HUDEP-2 (cell line): ENCODE measurements around the gene PPFIBP1.
A peak's percentile ranks its signal among the peaks of the same experiment; 100 is the strongest.
"Not testable (repeated sequence)": the region's sequence is repeated elsewhere in the genome, so short reads cannot be mapped to it uniquely, and the experiment has no call there.

Experiments used
- DNase-seq, 76 experiments: peaks; one replicate each; lab custom pipeline; 2025; ENCODE audit not compliant: unreplicated experiment in 76 of 76; lab: John Stamatoyannopoulos, UW

Gene PPFIBP1

DNA sequence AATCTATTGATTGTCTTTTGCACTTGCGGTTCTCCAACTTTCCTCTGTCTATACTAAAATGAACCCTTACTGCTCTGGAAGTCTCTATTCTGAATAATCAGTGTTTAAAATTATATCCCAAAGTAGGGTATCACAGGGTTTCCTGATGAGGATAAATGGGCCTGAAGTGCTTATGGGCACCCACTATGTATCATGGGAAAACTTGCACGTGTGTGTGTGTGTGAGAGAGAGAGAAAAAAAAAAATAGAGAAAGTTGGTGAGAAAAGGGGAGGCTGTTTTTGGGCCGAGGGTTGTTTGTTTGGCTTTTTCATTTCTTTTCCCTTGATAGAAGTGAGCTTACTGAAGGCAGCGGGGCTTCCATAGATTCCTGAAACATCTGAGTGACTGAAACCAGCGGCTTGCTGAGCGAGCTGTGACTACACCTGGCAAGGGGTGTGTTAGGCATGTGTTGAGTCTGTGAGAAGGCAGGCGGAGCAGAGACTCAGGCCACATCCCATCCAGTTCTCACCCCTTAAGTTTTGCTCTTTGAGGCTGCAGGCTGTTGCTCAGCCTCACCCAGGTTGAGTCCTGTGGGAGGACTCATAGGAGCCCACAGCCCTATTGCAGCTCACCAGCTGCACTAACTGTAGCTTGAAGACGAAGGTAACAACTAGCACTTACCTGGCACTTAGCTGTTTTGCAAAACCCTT lies 17.2 kb downstream of the PPFIBP1 start:
- DNase-seq: no peak

DNA sequence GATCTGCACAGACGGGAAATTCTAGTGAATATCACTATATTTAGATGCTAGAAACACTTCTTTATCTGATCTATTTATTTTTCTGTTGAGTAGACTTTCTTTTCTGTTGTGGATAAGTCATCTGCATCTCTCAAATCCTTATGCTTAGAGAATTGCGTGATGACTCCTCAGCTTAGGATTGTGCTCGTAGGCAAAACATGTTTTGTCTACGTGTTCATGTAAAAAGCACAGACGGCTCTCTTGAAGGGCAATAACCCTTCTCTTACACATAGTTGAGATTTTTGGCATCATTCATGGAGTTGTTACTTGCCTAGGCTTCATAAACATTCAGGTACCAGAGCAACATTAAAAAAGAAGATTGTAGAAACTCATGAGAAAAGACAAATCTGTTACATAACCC lies 18.6 kb downstream of the PPFIBP1 start:
- DNase-seq: no peak

DNA sequence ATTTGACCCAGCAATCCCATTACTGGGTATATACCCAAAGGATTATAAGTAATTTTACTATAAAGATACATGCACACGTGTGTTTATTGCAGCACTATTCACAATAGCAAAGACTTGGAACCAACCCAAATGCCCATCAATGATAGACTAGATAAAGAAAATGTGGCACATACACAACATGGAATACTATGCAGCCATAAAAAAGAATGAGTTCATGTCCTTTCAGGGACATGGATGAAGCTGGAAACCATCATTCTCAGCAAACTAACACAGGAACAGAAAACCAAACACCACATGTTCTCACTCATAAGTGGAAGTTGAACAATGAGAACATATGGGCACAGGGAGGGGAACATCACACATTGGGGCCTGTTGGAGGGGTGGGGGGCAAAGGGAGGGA lies 20.9 kb downstream of the PPFIBP1 start:
- not testable (repeated sequence) for DNase-seq

DNA sequence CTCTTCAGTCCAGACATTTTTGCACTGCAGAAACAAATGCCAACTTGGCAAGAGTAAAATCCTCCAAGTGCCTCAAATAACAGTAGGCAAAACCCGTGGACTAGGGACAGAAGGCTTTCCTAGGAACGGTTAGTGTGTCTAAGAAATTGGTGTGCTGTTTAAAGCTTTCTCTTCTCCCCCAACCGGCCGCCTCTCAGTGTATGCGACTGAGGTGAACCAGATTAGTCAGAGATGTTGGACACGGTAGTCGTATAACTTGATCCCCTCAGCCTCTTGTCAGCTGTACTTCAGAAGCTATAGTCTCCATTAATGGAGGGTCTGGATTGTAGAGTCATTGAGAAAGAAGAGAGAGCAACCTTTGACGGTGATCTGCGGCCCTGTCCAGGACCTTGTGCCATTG lies 21.7 kb downstream of the PPFIBP1 start:
- DNase-seq: no peak

DNA sequence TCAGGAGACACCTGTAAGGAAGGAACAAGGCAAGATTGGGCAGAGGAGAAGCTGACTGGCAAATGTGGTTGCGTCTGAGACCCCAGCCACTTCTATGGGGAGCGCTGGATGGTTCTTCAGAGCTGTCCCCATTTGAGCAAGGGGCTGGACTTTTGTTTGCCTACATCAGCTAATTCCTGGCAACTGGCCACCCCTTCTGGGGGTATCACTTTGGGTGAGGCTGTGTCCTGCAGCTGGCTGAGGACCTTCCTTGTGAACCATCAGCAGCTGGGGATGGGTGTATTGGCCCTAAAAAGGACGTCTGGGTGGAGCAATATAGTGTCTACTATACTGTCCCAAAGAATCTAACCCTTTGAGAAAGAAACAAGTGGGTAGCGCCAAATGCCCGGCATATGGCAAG lies 23.6 kb downstream of the PPFIBP1 start:
- no peak for DNase-seq

DNA sequence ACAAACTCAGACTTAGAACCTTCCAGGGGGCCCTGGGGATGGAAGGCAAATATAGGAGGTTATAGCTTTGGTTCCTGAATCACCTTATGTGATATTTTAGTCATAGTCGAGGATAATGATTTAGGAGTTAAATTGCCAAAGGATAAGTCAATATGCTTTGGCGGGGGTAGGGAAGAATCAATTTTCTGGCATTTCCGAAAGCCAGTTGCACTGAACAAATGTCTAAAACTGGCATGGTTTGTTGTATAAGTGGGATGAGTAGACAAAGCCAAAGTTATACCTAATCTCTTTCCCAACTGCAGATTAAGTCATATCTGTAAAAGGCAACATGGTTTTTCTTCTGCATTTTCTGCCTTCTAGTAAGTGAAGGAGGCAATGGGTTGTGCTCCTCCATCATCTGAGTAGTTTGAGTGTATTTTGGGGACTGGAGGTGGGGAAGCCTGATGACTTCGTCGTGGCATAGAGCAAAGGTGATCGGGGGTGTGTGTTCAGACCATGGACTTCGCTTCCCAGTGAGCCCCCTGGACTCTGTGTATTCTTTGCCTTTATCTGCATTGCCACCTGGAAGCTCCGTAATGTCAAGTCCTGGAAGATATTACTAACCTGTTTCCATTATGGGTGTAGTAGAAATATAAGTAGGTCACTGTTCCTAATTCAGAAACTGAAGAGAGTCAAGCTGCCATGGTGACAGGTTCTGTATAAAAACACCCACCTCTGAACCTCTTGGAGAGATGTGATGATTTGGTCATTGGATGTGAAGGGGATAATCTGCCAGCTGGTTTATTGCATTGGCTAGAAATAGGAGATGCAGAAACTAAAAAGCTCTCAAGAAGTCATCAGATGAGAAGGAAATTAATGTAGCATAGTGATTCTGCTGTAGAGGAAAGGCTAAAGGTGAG lies 24.5 kb downstream of the PPFIBP1 start:
- DNase-seq: no peak

DNA sequence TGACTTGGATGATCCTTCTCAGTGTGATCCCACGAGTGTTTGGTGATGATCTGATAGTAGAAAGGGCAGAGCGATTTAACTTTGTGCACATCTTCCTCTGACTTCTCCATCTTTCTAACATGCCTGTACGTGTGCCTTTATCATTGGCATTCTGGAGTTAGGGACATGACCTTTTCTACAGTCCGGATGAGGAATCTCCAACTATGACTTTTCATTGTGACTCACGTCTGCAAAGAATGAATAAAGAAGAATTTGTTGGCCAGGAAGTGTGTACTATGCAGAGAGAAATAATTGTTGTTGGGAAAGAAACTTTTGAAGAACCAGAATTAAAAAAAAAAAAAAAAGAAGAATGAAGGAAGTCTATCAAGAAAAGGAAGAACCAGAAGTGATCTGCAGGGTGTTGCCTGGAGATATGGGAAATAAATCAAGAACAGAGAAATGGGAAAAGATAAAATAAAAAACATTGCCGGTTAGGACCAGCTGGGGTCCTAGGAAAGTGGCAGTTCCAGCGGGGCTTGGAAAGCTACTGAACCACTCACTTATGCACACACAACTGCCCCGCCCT lies 25.3 kb downstream of the PPFIBP1 start:
- DNase-seq: no peak

DNA sequence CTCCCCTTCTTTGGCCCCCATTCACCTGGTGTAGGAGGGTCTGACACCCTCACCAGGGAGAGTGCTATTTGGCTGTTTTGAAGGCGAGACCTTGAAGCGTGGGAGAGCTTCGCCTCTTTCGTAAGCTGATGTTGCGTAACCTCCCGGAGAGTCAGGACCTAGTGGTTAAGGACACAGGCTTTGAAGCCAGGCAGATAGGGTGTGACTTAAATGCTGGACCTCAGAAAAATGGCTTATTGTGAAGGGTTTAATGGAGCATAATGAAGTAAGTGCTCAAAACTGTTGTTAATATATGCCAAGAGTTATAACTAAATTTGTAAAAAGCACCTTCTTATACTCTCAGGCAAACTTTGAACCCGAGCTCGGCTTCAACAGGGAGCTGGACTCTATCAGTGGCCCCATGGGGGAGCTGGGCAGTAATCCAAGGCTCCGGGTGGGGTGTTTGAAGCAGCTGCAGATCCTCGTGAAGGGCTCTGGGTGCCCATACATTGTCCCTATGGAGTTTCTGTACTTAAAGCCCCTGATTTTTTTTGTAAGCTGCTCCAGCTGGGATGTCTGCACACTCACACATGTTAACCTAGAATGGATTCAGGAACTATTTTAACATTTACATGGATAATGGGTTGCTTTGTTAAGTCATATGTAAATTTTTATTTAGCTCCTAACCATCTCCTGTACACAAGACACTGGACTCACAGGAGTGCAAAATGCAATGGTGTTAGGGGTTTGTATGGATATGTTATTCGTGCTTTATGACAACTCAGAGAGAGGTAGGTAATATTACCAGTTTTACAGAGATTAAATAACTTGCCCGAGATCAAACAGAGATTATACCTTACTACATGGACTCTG lies 26.0 kb downstream of the PPFIBP1 start:
- peak in 38 of 76 experiments; percentile 1 to 50 (median 17) for DNase-seq

DNA sequence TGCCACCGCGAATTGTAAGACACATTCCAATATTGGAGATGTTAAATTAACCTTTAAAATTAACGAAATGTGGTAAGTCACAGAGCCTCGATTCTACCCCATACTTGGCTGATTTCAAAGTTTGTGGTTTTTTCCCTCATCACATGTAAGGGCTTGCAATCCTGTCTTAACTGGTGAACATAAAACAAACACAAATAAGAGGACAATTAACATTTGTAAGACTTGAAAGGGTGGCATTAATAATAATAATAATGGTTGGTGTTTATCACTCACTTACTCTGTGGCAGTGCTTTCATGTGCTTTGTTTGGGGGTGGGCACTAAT lies 26.6 kb downstream of the PPFIBP1 start:
- DNase-seq: no peak

DNA sequence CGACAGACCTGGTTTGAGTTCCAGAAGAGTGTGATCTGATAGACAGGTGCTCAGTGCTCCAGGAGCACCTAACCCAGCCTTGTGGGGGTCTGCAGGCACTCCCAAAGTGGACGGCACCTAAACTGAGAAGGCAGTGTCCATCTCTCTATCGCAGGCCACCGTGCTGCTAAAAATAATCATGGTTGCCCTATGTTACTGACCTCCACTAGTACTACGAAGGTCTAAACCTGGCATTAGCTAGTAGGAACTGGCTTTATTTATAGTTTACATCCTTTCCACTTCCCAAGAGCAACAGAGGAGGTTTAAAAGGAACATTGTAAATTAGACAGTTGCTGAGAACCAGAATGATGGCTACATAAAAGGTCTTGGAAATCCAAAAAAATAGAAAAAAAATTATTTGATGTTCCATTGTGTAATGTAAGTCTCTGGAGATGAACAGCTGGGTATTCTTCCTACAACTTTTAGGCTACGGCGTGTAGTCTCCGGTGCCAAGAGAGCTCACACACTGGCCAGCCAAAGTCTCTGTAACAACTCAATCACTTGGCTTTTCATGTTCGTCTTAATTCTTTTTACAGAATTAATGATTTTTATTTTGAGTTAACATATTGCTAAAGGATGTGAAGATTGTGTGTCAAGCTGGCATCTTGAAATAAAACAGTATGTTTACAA lies 27.3 kb downstream of the PPFIBP1 start:
- DNase-seq: no peak

DNA sequence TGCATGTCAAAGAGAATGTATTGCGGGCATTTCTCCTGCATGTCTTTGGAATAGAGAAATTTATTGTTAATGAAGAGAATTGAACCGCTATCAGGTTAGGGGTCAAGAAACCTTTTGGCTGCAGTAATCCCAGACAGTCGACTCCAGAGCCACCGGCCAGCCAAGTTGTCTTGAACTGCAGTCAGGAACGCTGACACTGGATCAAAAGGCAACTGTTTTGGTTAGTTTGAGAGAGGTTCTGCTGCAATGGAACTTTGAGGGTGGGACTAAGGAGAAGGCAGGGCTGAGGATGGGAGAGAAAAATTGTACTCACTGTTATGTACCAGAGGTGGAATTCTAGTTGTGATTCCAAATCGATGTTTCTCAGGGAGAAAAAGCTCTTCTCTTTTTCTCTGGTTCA lies 28.2 kb downstream of the PPFIBP1 start:
- DNase-seq: no peak

DNA sequence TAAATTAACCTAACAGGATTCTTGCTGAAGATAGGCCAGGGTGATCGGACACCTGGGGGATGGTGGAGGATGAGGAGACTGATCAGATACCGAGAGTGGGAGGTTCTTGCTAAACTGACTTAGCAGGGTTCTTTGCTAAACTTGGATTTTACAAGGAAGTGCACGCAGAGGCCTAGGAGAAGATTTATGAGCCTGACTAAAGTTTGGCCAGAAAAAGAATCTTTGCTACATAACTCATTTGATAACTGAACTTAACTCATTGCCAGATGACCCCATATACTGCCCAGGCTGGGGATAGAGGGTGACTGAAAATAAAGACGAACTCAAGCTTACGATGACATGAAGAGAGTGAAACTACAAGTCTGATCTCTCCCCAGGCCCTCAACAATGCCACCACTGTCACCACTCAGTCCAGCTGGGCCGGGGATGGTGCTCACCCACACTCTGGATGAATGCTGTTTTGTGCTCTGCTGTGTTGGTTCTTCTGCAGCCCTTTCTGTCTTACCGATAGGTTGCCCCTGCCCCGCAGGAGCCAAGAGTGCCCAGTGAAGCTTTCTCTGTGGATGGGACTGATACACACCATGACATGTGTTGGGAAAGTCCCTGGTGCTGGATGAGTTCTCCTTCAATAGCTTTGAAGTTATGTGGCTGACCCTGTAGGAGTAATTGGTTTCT lies 29.0 kb downstream of the PPFIBP1 start:
- DNase-seq: no peak

DNA sequence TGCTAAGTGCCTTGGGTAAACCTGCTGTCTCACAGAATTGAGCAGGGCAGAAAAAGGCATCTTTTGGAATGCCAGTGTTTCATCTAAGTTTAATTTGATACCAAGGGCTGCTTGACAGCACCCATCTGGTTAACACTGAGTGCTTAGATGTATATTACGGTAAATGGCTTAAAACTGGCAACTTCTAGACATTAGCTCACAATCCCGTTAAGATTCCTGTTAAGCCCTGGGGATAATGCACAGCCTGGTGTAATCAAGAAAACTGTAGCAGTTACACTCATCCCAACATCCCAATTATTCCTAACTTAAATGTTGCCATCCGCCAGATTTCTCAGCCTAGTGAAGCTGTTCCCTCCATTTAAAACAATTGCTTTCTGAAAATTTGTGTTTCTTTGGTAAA lies 29.9 kb downstream of the PPFIBP1 start:
- no peak for DNase-seq

DNA sequence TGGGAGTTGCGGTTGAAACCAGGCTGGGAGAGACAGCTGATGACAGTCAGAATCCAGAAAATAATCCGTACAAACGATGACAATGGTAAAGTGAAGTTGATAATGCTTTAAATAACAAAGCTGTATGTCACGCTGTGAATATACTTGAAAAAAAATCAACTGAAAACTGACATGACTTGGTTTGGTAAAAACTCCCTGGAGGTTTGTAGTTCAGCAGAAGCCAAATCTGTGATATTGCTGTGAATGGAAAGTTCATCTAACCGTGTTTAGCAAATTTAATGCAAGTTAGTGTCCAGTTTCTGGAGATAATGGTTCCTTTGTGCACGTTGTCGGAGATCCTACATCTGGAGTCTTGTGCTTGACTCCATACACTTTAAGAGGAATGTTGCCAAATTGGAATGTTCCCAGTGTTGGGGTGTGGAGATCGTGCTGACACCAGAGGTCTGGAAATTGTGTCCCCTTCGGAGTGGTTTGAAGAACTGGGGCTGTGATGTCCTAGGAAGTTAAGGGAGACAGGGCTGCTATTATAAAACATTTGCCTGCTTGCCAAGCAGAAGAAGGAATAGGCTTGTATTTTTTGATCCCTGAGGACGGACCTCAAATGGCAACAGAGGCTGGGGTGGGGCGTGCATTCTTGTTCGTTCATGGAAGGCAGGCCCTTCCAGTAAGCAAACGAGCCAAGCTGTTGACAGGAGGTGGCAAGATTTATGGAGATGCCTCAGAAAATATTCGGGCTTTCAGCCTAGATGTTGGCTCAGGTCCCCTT lies 30.6 kb downstream of the PPFIBP1 start:
- DNase-seq: no peak

DNA sequence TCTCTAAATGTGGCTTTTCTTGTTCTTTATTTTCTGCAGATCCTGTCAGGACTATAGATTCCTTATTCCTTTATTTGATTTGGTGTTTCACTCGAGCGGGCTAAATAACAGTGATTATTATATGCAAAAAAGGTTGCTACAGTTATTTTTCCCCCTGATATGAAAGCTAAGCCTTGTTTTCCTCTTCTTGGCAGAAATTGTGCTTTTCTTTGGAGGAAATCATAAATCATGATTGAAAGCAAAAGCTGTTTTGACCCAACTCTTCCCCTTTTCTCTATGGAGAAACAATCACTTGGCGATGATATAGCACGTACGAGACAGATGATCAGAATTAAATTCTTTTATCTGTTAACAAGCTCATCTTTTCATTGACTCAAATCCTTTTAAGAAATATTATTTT lies 31.4 kb downstream of the PPFIBP1 start:
- no peak for DNase-seq

DNA sequence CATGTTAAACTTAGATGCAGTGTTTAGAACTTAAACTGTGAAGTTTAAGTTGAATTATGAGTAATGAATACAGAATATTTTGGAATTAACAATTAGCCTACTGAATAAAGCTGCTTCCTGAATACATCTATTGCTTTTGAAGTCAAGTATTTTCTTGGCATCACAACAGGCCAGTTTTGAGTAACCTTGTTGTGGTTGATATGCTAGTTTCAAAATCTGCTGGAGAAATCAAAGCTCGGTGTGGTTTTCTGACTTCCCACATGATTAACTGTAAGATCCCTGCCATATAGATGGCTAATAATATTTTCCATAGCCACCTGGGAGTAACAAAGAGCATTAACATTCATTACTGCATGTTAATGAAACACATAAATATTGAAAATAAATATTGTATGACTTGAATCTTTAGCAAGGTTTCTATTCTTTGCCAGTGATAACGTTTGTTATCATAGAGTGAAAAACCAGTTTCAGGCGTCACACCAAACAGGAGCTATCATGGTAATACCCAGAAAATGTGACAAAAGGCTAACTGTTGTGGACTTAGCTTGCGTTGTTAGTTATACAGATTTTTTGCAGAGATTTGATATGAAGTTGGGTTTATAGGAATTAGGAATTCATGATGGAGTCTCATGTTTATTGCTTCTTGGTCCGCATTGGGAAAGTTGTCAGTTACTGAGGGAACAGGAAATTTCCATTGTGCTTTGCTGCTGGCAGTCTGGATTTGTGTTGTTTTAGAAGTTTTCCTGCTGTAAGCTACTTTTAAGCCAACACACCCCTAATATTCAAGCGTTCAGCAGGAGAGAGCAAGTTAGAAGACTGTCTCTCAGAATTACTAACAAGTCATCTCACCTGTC lies 32.1 kb downstream of the PPFIBP1 start:
- DNase-seq: no peak

DNA sequence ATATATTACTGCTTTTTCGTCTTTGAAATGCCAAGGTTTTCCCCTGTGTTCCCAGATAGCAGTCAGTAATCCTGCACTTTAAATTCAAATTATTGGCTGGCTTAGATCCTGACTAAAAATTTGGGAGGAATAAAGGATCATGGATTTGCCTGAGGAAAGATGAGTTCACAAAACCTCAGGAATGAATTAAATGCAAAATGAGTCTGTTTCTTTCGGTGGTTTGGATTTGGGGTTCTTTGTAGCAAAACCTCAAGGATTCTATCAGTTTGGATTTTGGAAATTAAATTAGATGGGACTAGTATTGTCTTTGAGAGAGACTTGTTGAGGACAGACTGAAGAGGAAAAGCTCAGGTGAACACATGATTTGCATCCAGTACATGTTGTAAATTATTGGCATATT lies 36.1 kb downstream of the PPFIBP1 start:
- DNase-seq: no peak
